ENCODE data around the gene SIRT7.
"Not testable (repeated sequence)": the region's sequence is repeated elsewhere in the genome, so short reads cannot be mapped to it uniquely, and the experiment has no call there.

The SIRT7 gene

GRCh38 chr17:81955058-81955681 is 37.2 kb upstream of the SIRT7 start:
- FAIRE-seq (no peak), DNase-seq (ENCODE audit: insufficient read length, low spot score) (no peak)

- no peak for DNase-seq (ENCODE audit: insufficient read length, low spot score)
- FAIRE-seq: no peak
Observed at GRCh38 chr17:81954131-81955057, 36.4 kb upstream of the SIRT7 start.

GRCh38 chr17:81953443-81953842 is 35.5 kb upstream of the SIRT7 start:
- DNase-seq (ENCODE audit: insufficient read length, low spot score); FAIRE-seq: not testable (repeated sequence)

- DNase-seq (ENCODE audit: insufficient read length, low spot score): no peak
- no peak for FAIRE-seq
Observed at GRCh38 chr17:81952792-81953228, 34.8 kb upstream of the SIRT7 start.

GRCh38 chr17:81951785-81952684 is 34.1 kb upstream of the SIRT7 start:
- FAIRE-seq: no peak
- no peak for DNase-seq (ENCODE audit: insufficient read length, low spot score)

GRCh38 chr17:81950501-81950900 is 32.5 kb upstream of the SIRT7 start:
- FAIRE-seq (no peak), DNase-seq (ENCODE audit: insufficient read length, low spot score) (no peak)

GRCh38 chr17:81948635-81949378 is 30.8 kb upstream of the SIRT7 start:
- FAIRE-seq (no peak), DNase-seq (ENCODE audit: insufficient read length, low spot score) (no peak)

- DNase-seq (ENCODE audit: insufficient read length, low spot score) (no peak), FAIRE-seq (no peak)
Observed at GRCh38 chr17:81947189-81947588, 29.2 kb upstream of the SIRT7 start, which contains the start of gene MYADML2. Gene MYADML2 (minus strand): TSS chr17:81947233. CDS start chr17:81941741, 5,492 bp downstream.

GRCh38 chr17:81944858-81945257 is 26.9 kb upstream of the SIRT7 start:
- FAIRE-seq (no peak), DNase-seq (ENCODE audit: insufficient read length, low spot score) (no peak)

GRCh38 chr17:81942167-81942553 is 24.2 kb upstream of the SIRT7 start:
- FAIRE-seq (no peak), DNase-seq (ENCODE audit: insufficient read length, low spot score) (no peak)

GRCh38 chr17:81941484-81942166 is 23.6 kb upstream of the SIRT7 start:
- DNase-seq (ENCODE audit: insufficient read length, low spot score): no peak
- no peak for FAIRE-seq

GRCh38 chr17:81940538-81941483 is 22.8 kb upstream of the SIRT7 start:
- DNase-seq (ENCODE audit: insufficient read length, low spot score) (no peak), FAIRE-seq (no peak)

- DNase-seq (ENCODE audit: insufficient read length, low spot score): no peak
- FAIRE-seq: no peak
Observed at GRCh38 chr17:81939881-81940385, 22.0 kb upstream of the SIRT7 start.

- no peak for DNase-seq (ENCODE audit: insufficient read length, low spot score)
- no peak for FAIRE-seq
Observed at GRCh38 chr17:81939218-81939617, 21.2 kb upstream of the SIRT7 start.

- DNase-seq (ENCODE audit: insufficient read length, low spot score) (no peak), FAIRE-seq (no peak)
Observed at GRCh38 chr17:81935709-81936084, 17.7 kb upstream of the SIRT7 start.

- FAIRE-seq: no peak
- no peak for DNase-seq (ENCODE audit: insufficient read length, low spot score)
Observed at GRCh38 chr17:81934850-81935708, 17.1 kb upstream of the SIRT7 start.

GRCh38 chr17:81934098-81934757 is 16.3 kb upstream of the SIRT7 start:
- FAIRE-seq: no peak
- no peak for DNase-seq (ENCODE audit: insufficient read length, low spot score)
